ENCODE data around the gene MAFF.

- no peak for TF ChIP-seq CTCF (IDR thresholded peaks at IDR 0.05)
- no peak for TF ChIP-seq SMC3 (IDR thresholded peaks at IDR 0.05; ENCODE audit: low read depth, low read length)
Observed at GRCh38 chr22:38192475-38192863, 9.3 kb upstream of the MAFF start.
